Measurements from ENCODE around the gene XRCC4. TPM values are rescaled to one million over a fixed set of nuclear protein-coding genes. Genes with fewer than 3 reads are reported as not detected.

XRCC4 gene
- total RNA-seq, 1 donor from 2014 or later, result 8.2 TPM

DNA sequence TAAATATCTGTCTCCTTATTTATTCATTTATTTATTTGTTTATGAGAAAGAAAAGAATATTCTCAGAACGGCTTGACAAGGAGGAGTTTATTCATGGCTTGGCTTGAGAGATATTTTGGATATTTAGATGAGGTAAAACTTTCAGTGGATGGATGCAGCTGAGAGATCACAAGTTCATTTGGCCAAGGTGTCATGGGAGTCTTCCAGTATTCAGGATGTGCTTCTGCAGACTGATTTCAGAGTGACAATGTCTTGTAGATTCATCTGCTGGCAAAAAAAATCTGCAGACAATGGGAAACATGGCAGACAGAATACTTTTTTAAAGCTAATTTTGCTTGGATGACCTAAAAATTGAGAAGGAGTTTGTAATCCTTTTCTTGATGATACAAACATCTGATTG is 38.5 kb downstream of the XRCC4 start:
- Mint-ChIP-seq H3K4me1 (peaks cover 12% of the 10 kb centered on the region), H3K27ac (ENCODE audit: unreplicated experiment) (no peak overlapping the region), H3K27me3 (ENCODE audit: low read depth) (no peaks in the 10 kb centered on the region), H3K9me3 (peaks cover 24% of the 10 kb centered on the region), H3K4me3 (no peak overlapping the region), H3K36me3 (ENCODE audit: low read depth) (peaks cover 36% of the 10 kb centered on the region)
- no peak for DNase-seq (ENCODE audit: low read depth, low spot score)
- TF ChIP-seq, protein P1, sequence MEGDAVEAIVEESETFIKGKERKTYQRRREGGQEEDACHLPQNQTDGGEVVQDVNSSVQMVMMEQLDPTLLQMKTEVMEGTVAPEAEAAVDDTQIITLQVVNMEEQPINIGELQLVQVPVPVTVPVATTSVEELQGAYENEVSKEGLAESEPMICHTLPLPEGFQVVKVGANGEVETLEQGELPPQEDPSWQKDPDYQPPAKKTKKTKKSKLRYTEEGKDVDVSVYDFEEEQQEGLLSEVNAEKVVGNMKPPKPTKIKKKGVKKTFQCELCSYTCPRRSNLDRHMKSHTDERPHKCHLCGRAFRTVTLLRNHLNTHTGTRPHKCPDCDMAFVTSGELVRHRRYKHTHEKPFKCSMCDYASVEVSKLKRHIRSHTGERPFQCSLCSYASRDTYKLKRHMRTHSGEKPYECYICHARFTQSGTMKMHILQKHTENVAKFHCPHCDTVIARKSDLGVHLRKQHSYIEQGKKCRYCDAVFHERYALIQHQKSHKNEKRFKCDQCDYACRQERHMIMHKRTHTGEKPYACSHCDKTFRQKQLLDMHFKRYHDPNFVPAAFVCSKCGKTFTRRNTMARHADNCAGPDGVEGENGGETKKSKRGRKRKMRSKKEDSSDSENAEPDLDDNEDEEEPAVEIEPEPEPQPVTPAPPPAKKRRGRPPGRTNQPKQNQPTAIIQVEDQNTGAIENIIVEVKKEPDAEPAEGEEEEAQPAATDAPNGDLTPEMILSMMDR (conservative IDR thresholded peaks at IDR 0.05), result no peak

DNA sequence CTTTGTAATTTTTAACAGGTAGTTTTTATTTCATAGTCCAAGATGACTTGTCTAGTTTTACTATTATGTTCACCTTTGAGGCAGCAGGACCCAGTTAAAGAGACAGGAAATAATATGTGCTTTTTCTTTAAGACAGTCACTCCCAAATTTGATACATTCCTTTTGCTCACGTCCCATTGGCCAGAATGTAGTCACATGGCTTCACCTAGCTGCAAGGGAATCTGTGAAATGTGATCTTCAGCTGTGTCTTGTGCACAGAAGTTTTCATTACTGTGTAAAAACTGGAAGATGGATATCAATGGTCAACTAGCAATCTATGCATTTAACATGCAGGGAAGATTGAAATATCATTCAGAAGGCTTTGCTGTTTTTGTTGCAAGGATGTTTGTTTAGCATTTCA is 41.1 kb downstream of the XRCC4 start:
- Mint-ChIP-seq H3K4me1 (peaks cover 12% of the 10 kb centered on the region), H3K27me3 (ENCODE audit: low read depth) (no peaks in the 10 kb centered on the region), H3K36me3 (ENCODE audit: low read depth) (peaks cover 25% of the 10 kb centered on the region), H3K4me3 (no peak overlapping the region), H3K9me3 (peaks cover 14% of the 10 kb centered on the region), H3K27ac (ENCODE audit: unreplicated experiment) (no peak overlapping the region)
- DNase-seq (ENCODE audit: low read depth, low spot score), result no peak
- TF ChIP-seq, protein P1 (conservative IDR thresholded peaks at IDR 0.05), result no peak

DNA sequence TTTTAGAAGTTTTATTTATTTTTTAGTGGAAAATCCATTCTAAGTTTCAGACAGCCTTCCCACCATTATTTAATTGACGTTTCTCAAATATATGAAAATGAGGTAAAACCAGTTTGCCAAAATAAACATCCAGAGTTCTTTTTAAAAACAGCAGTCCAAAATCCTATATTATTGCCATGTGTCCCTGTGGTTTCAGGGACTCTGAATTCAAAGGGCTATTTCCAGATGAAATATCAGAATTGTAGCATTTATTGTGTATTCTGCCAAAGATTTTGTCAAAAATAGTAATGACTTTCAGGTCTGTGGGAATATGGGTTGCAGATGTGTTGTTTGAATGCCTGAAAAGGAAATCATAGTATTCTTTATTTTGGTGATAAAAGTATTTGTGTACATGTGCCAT is 41.6 kb downstream of the XRCC4 start:
- H3K9me3 Mint-ChIP-seq, result peaks cover 14% of the 10 kb centered on the region
- TF ChIP-seq, protein P1 (conservative IDR thresholded peaks at IDR 0.05), result no peak
- no peaks in the 10 kb centered on the region for H3K27me3 Mint-ChIP-seq (ENCODE audit: low read depth)
- no peak overlapping the region for H3K27ac Mint-ChIP-seq (ENCODE audit: unreplicated experiment)
- peaks cover 12% of the 10 kb centered on the region for H3K4me1 Mint-ChIP-seq
- no peak overlapping the region for H3K4me3 Mint-ChIP-seq
- DNase-seq (ENCODE audit: low read depth, low spot score), result no peak
- peaks cover 24% of the 10 kb centered on the region for H3K36me3 Mint-ChIP-seq (ENCODE audit: low read depth)

DNA sequence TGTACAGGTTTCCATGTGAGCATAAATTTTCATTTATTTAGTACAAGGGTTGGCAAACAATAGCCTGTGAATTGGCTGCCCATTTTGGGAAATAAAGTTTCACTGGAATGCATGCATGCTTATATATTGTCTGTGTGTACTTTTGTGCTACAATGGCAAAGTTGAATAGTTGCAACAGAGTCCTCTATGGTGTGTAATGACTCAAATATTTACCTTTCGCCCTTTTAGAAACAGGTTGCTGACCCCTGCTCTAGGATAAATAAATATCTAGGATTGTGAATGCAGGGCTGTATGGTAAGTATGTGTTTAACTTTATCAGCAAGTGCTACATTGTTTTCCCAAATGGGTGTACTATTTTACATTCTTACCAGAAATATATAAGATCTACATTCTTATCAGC is 47.2 kb downstream of the XRCC4 start:
- Mint-ChIP-seq H3K27me3 (ENCODE audit: low read depth) (no peaks in the 10 kb centered on the region), H3K4me1 (no peaks in the 10 kb centered on the region), H3K36me3 (ENCODE audit: low read depth) (peaks cover 21% of the 10 kb centered on the region), H3K9me3 (peaks cover 6% of the 10 kb centered on the region), H3K27ac (ENCODE audit: unreplicated experiment) (no peak overlapping the region), H3K4me3 (no peak overlapping the region)
- no peak for DNase-seq (ENCODE audit: low read depth, low spot score)
- TF ChIP-seq, protein P1 (conservative IDR thresholded peaks at IDR 0.05), result no peak

DNA sequence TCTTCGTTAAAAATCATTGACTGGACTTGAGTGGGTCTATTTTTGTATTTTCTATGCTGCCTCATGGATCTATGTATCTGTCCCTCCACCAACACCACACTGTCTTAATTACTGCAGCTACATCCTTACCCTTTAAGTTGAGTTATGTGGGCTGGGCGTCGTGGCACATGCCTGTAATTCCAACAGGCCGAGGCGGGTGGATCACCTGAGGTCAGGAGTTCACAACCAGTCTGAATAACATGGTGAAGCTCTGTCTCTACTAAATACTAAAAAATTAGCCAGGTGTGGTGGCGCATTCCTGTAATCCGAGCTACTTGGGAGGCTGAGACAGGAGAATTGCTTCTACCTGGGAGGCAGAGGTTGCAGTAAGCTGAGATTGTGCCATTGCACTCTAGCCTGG is 48.2 kb downstream of the XRCC4 start:
- H3K4me3 Mint-ChIP-seq, result no peak overlapping the region
- no peaks in the 10 kb centered on the region for H3K27me3 Mint-ChIP-seq (ENCODE audit: low read depth)

More for the DNA sequence above, 48.2 kb downstream of the XRCC4 start:
- Mint-ChIP-seq H3K9me3 (peaks cover 10% of the 10 kb centered on the region), H3K27ac (ENCODE audit: unreplicated experiment) (no peak overlapping the region), H3K36me3 (ENCODE audit: low read depth) (peaks cover 19% of the 10 kb centered on the region), H3K4me1 (no peaks in the 10 kb centered on the region)
- no peak for DNase-seq (ENCODE audit: low read depth, low spot score)
- TF ChIP-seq, protein P1 (conservative IDR thresholded peaks at IDR 0.05), result no peak

All from neural crest cell (in vitro differentiated cells).